GM19351 (cell line): Measurements from ENCODE around the gene STAM.

Experiments used
- ATAC-seq: cut with Tn5 transposase; IDR thresholded peaks from one replicate; pipeline ENCODE4 v1.9.1; 2021; ENCODE audit warnings: mild to moderate bottlenecking, moderate library complexity; ENCODE audit not compliant: unreplicated experiment

STAM gene

GRCh38 chr10:17758200-17758599 lies 114.2 kb downstream of the STAM start:
- no peak for ATAC-seq

- no peak for ATAC-seq
Measured at GRCh38 chr10:17758896-17759295, 114.9 kb downstream of the STAM start.

DNA sequence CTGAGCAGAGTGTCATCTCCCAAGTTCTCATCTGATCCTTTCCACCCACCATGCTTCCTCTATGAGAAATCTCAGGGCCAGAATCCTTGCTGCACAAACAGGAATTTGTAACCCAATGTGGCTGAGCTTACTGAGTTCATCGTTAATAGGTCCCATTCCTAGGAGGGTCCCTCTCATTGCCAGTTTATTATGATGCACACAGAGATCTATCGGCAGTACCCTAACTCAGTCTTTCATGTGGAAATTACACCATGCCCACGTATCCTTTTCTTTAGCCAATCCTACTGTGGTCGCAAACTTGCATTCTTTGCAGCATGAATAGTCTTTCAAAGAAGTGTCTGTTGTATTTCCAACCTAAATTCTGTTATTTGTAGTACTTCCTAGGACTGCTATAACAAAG lies 120.2 kb downstream of the STAM start:
- no peak for ATAC-seq

DNA sequence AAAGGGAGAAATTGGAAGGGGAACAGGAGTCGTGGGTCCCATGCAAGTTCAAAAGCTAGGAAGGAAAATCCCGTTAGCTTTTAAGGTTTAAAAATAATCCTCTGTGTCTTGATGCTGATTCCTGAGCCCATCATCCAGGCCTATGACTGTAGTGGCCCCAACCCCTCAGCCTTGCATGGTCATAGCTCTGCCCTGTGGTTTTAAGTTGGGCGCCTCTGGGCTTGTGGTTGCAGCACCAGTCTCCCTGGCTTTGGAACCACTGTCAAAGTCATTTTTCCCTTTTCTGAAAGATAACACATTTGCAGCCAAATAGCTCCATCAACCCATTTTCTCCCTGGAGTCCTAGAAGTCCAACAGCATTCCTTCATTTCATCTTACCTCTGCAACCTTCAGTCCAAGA lies 121.7 kb downstream of the STAM start:
- ATAC-seq = no peak
